ENCODE measurements around the gene RNU6-9.

RNU6-9 gene

DNA sequence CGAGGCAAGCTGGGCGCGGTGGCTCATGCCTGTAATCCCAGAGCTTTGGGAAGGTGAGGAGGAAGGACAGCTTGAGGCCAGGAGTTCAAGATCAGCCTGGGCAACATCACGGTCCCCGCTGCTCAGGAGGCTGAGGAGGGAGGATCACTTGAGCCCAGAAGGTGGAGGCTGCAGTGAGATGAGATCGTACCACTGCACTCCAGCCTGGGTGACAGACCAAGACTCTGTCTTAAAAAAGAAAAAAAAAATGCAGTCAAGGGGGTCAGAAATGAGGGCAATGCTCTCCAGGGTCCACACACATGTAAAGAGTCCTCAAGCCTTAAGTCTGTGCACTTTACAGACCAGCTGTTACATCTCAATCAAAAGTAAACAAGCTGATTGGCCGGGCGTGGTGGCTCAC lies 11.3 kb downstream of the RNU6-9 start:
- ATAC-seq, result no peak
- TF ChIP-seq OSR1 (CRISPR knock-in tag; IDR thresholded peaks at IDR 0.05), result no peak
- TF ChIP-seq, protein P1, sequence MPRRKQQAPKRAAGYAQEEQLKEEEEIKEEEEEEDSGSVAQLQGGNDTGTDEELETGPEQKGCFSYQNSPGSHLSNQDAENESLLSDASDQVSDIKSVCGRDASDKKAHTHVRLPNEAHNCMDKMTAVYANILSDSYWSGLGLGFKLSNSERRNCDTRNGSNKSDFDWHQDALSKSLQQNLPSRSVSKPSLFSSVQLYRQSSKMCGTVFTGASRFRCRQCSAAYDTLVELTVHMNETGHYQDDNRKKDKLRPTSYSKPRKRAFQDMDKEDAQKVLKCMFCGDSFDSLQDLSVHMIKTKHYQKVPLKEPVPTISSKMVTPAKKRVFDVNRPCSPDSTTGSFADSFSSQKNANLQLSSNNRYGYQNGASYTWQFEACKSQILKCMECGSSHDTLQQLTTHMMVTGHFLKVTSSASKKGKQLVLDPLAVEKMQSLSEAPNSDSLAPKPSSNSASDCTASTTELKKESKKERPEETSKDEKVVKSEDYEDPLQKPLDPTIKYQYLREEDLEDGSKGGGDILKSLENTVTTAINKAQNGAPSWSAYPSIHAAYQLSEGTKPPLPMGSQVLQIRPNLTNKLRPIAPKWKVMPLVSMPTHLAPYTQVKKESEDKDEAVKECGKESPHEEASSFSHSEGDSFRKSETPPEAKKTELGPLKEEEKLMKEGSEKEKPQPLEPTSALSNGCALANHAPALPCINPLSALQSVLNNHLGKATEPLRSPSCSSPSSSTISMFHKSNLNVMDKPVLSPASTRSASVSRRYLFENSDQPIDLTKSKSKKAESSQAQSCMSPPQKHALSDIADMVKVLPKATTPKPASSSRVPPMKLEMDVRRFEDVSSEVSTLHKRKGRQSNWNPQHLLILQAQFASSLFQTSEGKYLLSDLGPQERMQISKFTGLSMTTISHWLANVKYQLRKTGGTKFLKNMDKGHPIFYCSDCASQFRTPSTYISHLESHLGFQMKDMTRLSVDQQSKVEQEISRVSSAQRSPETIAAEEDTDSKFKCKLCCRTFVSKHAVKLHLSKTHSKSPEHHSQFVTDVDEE (CRISPR knock-in tag; IDR thresholded peaks at IDR 0.05), result no peak

DNA sequence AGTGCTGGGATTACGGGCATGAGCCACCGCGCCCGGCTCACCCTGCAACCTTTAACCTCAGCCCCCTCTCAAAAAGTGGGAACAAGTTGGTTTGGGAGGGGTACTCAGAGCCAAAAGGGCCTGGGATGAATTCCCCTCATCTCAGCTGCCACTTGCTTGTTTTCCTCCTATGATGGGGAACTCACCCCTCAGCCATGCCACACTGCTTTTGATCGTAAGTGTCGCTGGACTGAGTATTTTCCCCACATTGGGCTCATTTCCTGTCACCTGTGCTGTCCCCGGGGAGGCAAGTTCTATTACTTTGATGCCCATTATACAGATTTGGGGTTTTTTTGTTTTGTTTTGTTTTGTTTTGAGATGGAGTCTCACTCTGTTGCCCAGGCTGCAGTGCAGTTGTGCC lies 13.2 kb downstream of the RNU6-9 start:
- no peak for ATAC-seq
- TF ChIP-seq, protein P2, sequence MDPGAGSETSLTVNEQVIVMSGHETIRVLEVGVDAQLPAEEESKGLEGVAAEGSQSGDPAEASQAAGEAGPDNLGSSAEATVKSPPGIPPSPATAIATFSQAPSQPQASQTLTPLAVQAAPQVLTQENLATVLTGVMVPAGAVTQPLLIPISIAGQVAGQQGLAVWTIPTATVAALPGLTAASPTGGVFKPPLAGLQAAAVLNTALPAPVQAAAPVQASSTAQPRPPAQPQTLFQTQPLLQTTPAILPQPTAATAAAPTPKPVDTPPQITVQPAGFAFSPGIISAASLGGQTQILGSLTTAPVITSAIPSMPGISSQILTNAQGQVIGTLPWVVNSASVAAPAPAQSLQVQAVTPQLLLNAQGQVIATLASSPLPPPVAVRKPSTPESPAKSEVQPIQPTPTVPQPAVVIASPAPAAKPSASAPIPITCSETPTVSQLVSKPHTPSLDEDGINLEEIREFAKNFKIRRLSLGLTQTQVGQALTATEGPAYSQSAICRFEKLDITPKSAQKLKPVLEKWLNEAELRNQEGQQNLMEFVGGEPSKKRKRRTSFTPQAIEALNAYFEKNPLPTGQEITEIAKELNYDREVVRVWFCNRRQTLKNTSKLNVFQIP (CRISPR knock-in tag; IDR thresholded peaks at IDR 0.05; ENCODE audit: borderline replicate concordance, low read depth), result no peak
- TF ChIP-seq BACH2 (CRISPR knock-in tag; IDR thresholded peaks at IDR 0.05; ENCODE audit: borderline replicate concordance) (no peak), ARNTL (CRISPR knock-in tag; IDR thresholded peaks at IDR 0.05; ENCODE audit: borderline replicate concordance, low read depth) (no peak), CSDC2 (CRISPR knock-in tag; IDR thresholded peaks at IDR 0.05) (no peak), PPARA (CRISPR knock-in tag; IDR thresholded peaks at IDR 0.05; ENCODE audit: borderline replicate concordance) (no peak), ZC3H10 (CRISPR knock-in tag; IDR thresholded peaks at IDR 0.05) (no peak), TOX (CRISPR knock-in tag; IDR thresholded peaks at IDR 0.05; ENCODE audit: borderline replicate concordance) (no peak), GLIS3 (CRISPR knock-in tag; IDR thresholded peaks at IDR 0.05) (no peak), ZFP30 (CRISPR knock-in tag; IDR thresholded peaks at IDR 0.05) (no peak), TCF4 (CRISPR knock-in tag; IDR thresholded peaks at IDR 0.05; ENCODE audit: borderline replicate concordance) (no peak), ZFP3 (CRISPR knock-in tag; IDR thresholded peaks at IDR 0.05) (no peak), ZNF8 (CRISPR knock-in tag; IDR thresholded peaks at IDR 0.05) (no peak), RARB (CRISPR knock-in tag; IDR thresholded peaks at IDR 0.05) (no peak), ISL1 (CRISPR knock-in tag; IDR thresholded peaks at IDR 0.05) (no peak), OSR1 (CRISPR knock-in tag; IDR thresholded peaks at IDR 0.05) (no peak), ESRRG (CRISPR knock-in tag; IDR thresholded peaks at IDR 0.05) (no peak), SNAI2 (CRISPR knock-in tag; IDR thresholded peaks at IDR 0.05) (no peak)
- TF ChIP-seq, protein P3, sequence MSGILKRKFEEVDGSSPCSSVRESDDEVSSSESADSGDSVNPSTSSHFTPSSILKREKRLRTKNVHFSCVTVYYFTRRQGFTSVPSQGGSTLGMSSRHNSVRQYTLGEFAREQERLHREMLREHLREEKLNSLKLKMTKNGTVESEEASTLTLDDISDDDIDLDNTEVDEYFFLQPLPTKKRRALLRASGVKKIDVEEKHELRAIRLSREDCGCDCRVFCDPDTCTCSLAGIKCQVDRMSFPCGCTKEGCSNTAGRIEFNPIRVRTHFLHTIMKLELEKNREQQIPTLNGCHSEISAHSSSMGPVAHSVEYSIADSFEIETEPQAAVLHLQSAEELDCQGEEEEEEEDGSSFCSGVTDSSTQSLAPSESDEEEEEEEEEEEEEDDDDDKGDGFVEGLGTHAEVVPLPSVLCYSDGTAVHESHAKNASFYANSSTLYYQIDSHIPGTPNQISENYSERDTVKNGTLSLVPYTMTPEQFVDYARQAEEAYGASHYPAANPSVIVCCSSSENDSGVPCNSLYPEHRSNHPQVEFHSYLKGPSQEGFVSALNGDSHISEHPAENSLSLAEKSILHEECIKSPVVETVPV (CRISPR knock-in tag; IDR thresholded peaks at IDR 0.05), result no peak
- TF ChIP-seq, protein P1 (CRISPR knock-in tag; IDR thresholded peaks at IDR 0.05), result no peak
- TF ChIP-seq, protein P4, sequence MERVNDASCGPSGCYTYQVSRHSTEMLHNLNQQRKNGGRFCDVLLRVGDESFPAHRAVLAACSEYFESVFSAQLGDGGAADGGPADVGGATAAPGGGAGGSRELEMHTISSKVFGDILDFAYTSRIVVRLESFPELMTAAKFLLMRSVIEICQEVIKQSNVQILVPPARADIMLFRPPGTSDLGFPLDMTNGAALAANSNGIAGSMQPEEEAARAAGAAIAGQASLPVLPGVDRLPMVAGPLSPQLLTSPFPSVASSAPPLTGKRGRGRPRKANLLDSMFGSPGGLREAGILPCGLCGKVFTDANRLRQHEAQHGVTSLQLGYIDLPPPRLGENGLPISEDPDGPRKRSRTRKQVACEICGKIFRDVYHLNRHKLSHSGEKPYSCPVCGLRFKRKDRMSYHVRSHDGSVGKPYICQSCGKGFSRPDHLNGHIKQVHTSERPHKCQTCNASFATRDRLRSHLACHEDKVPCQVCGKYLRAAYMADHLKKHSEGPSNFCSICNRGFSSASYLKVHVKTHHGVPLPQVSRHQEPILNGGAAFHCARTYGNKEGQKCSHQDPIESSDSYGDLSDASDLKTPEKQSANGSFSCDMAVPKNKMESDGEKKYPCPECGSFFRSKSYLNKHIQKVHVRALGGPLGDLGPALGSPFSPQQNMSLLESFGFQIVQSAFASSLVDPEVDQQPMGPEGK (CRISPR knock-in tag; IDR thresholded peaks at IDR 0.05; ENCODE audit: borderline replicate concordance), result no peak

All from SK-N-SH treated with all-trans-retinoic acid at 6 μM for 48 hours (cell line).